ENCODE data around the gene SHH.
"Not testable (repeated sequence)": the region's sequence is repeated elsewhere in the genome, so short reads cannot be mapped to it uniquely, and the experiment has no call there.

SHH gene

GRCh38 chr7:155819186-155819585, 6.9 kb upstream of the SHH start:
- DNase-seq (ENCODE audit: low read depth) = no peak

- DNase-seq (ENCODE audit: low read depth) = no peak
Measured at GRCh38 chr7:155818820-155819168, 6.5 kb upstream of the SHH start.

- no peak for DNase-seq (ENCODE audit: low read depth)
Measured at GRCh38 chr7:155818154-155818819, 6.0 kb upstream of the SHH start.

GRCh38 chr7:155817515-155817914, 5.3 kb upstream of the SHH start:
- DNase-seq (ENCODE audit: low read depth) = not testable (repeated sequence)

- DNase-seq (ENCODE audit: low read depth) = no peak
Measured at GRCh38 chr7:155816996-155817395, 4.7 kb upstream of the SHH start.

GRCh38 chr7:155816192-155816508, 3.9 kb upstream of the SHH start:
- no peak for DNase-seq (ENCODE audit: low read depth)

GRCh38 chr7:155815332-155816191, 3.3 kb upstream of the SHH start:
- no peak for DNase-seq (ENCODE audit: low read depth)

GRCh38 chr7:155814316-155815276, 2.3 kb upstream of the SHH start:
- DNase-seq (ENCODE audit: low read depth) = no peak

GRCh38 chr7:155813546-155814315, 1.5 kb upstream of the SHH start:
- no peak for DNase-seq (ENCODE audit: low read depth)

- no peak for DNase-seq (ENCODE audit: low read depth)
Measured at GRCh38 chr7:155813125-155813524, 862 bp upstream of the SHH start.

GRCh38 chr7:155811560-155811894, 736 bp downstream of the SHH start:
- no peak for DNase-seq (ENCODE audit: low read depth)

GRCh38 chr7:155810770-155811559, 1.3 kb downstream of the SHH start:
- DNase-seq (ENCODE audit: low read depth) = no peak

- no peak for DNase-seq (ENCODE audit: low read depth)
Measured at GRCh38 chr7:155809947-155810769, 2.1 kb downstream of the SHH start.

- no peak for DNase-seq (ENCODE audit: low read depth)
Measured at GRCh38 chr7:155809332-155809946, 2.8 kb downstream of the SHH start.

GRCh38 chr7:155808549-155809331, 3.5 kb downstream of the SHH start:
- no peak for DNase-seq (ENCODE audit: low read depth)

GRCh38 chr7:155807789-155808548, 4.3 kb downstream of the SHH start:
- no peak for DNase-seq (ENCODE audit: low read depth)

GRCh38 chr7:155807065-155807671, 5.1 kb downstream of the SHH start:
- no peak for DNase-seq (ENCODE audit: low read depth)
